Measurements from ENCODE around the gene PRDM2.
A peak's percentile ranks its signal among the peaks of the same experiment; 100 is the strongest.

Gene PRDM2

DNA sequence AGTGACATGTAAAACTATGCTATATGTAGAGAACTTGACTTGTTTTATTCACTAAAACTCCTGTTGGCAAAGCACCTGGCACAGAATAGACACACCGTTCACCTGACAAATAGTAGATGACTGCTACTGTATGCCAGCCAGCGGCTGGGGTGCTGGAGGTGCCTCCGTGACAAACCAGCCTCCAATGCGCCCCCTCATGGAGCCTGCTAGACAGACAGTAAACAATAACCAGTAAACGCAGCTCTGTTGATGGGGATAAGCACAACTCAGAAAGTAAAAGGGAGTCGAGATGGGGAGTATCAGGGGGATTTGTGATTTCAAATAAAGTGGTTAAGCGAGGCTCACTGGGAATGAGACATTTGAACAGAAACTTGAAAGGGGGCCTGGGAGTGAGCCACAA is 107.2 kb downstream of the PRDM2 start:
- no peak for DNase-seq (ENCODE audit: extremely low read depth in 1 of 2, low read depth in 1 of 2)

DNA sequence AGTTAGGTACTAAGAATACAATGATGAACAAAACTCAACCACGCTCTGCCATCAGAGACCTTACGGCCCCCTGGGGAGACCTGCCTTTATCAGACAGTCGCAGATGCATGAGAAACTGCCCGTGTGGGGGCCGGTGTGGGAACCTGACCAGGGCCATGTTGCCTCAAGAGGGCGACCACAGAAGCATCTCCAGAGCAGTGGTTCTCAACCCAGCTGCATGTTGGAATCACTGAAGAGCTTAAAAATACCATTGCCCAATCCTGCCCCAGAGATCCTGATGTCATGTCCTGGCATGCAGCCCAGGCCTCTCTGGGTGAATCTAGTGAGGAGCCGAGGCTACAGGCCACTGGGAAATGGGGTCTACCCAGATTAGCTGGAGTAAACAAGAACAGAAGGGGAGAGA is 108.7 kb downstream of the PRDM2 start:
- DNase-seq (ENCODE audit: extremely low read depth in 1 of 2, low read depth in 1 of 2): no peak

DNA sequence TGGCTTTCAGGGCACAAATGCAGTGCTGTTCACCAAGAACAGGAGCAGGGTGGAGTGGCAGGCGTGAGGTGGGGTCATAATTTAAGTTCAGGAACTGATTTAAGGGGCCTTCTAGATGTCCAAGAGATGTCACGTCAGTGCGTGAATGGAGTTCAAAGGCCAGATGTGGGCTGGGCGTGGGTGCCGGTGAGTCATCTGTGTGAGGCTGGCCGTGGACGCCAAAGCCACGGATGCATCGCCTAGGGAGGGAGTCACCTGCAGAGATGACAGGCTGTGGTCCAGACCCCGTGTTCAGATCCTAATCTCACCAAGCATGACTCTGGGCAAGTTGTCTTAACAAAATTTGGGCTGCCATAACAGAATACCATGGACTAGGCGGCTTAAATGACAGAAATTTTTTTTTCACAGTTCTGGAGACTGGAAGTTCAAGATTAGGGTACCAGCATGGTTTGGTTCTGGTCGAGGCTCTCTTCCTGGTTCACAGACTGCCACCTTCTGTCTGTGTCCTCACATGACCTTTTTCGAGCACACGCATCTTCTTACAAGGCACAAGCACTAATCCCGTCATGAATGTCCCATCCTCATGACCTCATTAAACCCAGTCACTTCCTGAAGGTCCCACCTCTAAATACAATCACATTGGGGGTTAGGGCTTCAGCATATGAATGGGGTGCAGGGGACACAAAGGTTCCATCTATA is 109.6 kb downstream of the PRDM2 start:
- no peak for DNase-seq (ENCODE audit: extremely low read depth in 1 of 2, low read depth in 1 of 2)

DNA sequence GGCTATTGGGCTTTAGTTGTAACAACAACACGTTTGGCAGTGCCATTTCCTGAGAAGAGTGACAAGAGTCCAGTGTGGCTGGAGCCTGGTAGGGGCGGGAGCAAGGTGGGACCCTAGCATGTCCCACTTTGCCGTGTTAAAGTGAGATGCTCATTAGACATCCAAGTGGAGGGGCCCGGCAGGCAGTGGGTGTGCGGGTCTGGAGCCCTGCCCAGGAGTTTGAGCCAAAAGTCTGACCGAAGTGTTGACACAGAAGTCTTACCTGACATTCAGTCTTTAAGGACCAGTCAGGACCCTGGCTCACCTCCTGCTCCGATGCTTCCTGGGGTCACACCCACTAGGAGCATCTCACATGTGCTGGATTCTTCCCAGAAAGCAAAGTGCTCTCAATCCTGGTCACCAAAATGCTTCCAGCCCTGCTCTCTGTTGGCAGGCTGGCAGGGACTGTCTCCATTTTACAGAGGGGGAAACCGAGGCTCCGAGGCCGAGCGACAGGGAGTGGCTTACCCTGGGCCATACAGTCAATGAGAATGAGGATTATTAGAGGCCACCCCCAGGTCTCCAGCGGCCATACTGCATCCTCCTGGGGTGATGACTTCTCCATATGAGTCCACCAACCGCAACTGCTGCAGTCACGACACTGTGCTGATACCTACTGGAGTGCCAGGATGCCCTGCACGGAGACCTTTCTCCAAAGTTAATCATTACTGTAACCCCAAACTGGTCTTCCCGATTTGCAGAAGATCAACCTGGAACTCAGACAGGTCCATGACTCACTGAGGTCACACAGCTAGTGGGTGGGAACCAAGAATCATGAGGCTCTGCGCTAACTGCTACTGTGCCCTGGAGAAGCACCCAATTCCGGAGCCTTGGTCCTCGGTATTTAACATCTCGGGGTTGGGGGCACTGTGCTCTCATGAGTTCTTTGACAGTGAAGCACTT is 112.7 kb downstream of the PRDM2 start:
- DNase-seq (ENCODE audit: extremely low read depth in 1 of 2, low read depth in 1 of 2): no peak

DNA sequence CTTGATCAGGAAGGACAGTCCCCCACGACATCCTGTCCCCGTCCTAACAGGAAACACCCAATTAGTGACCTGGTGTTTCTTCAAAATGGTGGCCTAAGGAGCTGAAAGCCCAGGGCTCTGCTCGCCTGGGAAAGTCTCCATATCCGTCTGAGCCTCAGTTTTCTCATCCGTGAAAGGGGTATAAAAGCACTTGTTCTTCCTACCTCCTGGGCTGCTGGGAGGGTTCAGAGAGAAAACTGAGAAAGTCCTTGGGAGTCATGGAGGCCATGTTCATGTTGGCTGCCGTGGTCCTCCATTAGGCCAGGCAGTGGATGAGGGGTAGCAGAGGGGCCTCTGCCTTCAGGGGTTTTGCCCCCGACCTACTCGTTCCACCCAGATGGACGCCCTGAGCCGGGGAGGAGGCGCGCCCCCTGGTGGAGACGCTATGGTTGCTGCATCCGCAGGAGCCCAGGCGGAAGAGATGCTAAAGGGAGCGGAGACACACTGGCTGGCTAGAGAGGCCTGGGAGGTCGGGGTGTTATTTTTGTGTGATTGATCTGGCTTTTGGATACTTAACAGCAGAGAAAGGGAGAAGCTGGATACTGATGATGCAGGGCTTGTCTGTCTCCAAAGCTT is 113.5 kb downstream of the PRDM2 start:
- DNase-seq (ENCODE audit: extremely low read depth in 1 of 2, low read depth in 1 of 2): peak in 1 of 2 donors; percentile 45

DNA sequence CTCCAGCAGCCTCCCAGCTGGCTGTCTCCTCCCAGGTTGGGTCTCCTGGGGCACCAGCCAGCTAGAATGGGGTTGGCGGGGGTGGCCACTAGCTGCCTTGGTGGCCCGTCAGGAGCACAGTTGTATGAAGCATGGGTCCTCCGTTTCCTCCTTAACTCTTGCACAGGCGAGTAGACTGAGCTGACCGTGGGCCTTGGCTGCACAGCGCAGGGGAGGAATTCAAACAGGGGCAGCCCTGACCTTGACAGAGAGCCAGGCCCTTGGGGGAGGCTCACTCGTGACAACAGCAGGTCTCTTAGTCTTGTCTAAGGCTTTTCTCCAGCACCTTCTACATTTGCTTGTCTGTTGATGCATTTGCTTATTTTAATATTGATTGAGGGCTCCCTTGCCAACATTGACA is 114.1 kb downstream of the PRDM2 start:
- no peak for DNase-seq (ENCODE audit: extremely low read depth in 1 of 2, low read depth in 1 of 2)

DNA sequence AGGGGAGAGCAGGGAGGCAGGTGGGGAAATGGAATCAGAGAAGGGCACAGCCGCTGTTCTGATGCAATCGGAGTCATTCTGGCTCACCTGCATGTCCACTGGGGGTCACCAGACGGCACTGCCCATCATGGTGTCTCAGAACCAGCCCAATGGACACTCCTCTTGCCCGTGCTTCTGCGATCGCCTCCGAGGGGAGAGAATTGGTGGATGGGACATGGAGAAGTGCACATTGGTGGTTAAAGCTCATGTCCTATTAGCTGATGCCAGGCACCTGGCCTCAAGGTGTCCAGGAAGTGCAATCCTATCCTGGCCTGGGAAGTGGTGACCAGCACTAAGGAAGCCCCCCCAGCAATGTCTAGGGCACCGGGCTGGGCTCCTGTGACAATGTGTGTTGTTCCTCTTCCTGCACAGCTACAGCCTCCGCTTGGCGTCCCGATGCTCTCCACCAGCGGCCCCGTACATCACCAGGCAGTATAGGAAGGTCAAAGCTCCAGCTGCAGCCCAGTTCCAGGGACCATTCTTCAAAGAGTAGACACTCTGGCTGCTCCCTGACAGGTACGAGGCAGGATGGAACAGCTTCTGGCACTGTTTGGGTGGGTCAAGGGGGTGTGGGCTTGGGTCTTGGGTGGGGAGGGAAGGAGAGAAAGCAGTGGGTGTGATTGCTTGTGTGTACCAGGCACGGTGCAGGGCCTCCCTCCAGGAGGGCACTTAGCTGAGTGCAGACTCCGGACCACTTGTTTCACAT is 116.2 kb downstream of the PRDM2 start:
- DNase-seq (ENCODE audit: extremely low read depth in 1 of 2, low read depth in 1 of 2): no peak

DNA sequence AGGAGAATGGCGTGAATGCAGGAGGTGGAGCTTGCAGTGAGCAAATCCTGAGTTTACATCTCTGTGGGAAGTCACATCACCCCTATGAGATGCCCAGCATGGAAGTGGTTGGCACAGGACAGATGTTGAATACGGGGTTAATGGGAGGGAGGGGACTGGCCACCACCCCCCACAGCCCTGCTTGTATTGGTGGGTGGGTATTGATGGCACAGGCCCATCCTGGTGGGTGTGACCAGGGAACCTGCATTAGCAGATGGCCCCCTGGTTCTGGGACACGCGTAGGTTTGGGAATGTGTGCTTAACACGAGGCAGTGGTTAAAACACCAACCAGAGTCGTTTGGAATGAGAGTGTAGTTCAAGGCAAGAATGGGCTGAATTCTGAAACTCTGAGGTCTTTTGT is 117.9 kb downstream of the PRDM2 start:
- DNase-seq (ENCODE audit: extremely low read depth in 1 of 2, low read depth in 1 of 2): no peak

DNA sequence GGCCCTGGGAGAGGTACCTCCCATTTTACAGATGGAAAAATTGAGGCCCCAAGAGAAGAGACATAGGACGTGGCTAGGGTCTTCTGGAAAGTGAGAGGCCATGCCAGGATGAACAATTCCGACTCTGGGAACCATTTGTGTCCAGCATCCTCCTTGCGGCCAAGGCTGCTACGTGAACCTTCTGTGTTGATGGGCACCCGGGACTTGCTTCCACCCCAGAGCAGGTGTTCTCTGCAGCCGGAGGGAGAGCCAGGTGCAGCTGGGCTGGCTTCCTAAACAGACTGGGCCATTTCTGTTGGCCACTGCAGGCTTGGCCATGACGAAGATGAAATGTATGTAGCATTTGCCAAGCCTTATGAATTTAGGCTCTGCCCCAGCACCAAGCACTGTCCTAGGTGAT is 118.9 kb downstream of the PRDM2 start:
- DNase-seq (ENCODE audit: extremely low read depth in 1 of 2, low read depth in 1 of 2): no peak

DNA sequence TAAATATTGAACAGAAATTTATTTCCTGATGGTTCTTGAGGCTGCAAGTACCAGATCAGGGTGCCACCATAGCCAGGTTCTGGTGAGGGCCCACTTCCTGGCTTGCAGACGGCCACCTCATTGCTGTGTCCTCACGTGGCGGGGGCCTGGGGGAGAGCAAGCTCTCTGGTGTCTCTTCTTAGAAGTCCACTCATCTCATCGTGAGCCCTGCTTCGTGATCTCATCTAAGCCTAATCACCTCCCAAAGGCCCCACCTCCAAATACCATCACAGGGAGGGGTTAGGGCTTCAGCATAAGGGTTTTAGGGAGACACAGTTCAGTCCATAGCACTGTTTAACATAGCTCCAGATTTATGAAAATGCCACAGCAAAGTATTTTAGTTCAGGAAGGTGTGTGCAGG is 119.7 kb downstream of the PRDM2 start:
- DNase-seq (ENCODE audit: extremely low read depth in 1 of 2, low read depth in 1 of 2): no peak

DNA sequence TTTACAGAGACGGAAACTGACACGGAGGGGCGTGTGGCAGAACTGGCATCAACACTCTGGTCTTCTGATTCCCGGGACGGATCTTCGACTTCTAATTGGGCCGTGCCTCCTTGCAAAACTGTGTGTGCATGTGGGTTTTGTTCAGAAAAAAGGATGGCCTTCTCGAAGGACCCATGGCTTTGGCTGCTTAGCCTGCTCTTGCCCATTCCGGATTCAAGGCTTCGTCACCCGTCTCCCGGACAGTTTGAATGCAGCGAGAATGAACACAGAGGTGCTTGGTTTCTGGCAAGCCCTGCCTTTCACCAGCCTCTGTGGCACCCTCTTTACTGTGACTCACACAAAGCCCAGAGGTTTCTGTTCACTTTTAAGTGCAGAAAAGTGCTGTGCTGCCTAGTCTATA is 120.1 kb downstream of the PRDM2 start:
- no peak for DNase-seq (ENCODE audit: extremely low read depth in 1 of 2, low read depth in 1 of 2)

DNA sequence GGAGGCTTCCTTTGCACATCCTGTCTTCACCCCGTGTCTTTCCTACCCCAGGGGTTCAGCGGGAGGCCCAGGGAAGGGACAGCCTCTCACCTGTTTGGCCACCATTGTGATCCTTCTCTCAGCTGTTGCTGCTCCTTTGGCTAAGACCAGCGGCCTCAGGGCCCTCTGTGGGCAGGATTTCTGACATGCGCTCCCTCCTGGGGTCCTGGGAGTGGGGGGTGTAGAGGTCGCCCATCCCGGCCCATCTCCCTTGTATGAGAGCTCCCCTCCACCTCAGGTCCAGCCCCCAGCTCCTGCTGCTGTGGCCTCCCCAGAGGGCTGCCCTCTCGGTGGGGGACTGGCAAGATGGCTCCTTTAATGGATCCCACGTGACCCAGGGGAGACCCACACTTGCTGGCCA is 120.5 kb downstream of the PRDM2 start:
- DNase-seq (ENCODE audit: extremely low read depth in 1 of 2, low read depth in 1 of 2): no peak

DNA sequence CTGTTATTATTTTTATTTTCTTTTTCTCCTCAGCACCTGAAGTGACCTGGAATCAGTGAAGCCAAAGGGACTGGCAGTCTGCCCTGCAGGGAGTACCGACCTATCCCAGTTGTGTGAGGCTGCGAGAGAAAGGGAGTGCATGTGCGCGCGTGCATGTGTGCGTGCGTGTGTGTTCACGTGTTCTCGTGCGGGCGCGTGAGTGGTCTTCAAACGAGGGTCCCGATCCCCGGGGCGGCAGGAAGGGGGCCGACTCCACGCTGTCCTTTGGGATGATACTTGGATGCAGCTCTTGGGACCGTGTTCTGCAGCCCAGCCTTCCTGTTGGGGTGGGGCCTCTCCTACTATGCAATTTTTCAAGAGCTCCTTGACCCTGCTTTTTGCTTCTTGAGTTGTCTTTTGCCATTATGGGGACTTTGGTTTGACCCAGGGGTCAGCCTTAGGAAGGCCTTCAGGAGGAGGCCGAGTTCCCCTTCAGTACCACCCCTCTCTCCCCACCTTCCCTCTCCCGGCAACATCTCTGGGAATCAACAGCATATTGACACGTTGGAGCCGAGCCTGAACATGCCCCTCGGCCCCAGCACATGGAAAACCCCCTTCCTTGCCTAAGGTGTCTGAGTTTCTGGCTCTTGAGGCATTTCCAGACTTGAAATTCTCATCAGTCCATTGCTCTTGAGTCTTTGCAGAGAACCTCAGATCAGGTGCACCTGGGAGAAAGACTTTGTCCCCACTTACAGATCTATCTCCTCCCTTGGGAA is 123.3 kb downstream of the PRDM2 start:
- DNase-seq (ENCODE audit: extremely low read depth in 1 of 2, low read depth in 1 of 2): no peak

DNA sequence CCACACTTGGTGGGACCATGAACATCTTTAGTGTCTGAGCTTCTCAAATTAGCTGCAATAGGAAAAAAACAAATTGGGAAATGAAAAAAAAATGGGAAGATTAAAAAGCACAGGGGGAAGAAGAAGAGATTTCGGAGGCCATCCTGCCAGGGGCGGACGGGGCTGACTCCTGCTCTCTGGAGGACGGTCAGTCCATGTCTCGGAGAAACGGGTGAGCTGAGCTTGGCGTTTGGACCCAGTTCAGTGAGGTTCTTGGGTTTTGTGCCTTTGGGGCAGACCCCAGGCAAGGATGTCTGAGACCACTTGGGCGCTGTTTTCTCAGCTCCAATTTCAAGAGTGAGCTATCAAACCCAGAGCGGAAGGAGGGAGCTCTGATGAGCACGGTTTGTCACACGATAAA is 123.9 kb downstream of the PRDM2 start:
- DNase-seq (ENCODE audit: extremely low read depth in 1 of 2, low read depth in 1 of 2): no peak

DNA sequence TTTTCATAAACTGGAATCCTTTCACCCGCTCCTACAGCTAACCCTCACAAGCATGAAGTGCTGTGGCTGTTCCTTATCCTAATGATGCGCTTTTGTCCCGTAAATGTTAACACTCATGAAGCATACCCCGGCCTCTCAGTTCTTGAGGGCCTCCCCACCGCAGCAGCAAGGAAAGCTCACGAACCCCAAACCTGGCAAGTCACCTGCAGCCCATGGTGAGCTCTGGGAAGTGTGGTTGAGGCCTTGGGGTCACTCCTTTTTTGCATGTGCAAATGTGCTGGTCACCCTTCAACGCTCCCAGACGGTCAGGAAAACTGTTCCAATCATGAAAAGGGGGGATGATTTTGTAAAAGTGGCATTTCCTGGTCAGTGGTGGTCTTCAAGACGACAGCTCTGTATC is 124.6 kb downstream of the PRDM2 start:
- DNase-seq (ENCODE audit: extremely low read depth in 1 of 2, low read depth in 1 of 2): no peak

DNA sequence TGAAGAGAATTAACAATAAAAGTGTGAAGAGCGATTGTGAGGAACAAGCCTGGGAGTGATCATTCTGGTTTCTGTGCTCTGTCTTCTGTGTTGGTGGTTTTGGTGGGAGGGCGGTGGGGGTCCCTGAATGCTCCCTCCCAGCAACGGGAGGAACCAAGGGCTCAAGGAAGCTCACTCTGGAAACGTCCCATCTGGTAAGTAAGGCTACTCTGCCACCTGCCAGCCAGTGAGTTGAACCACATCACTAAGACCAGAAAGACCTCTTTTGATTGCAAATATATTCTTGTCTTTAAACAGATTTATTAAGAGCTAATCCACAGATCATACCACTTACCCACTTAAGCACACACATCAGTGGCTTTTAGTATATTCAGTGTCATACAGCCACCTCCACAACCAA is 125.0 kb downstream of the PRDM2 start:
- no peak for DNase-seq (ENCODE audit: extremely low read depth in 1 of 2, low read depth in 1 of 2)

DNA sequence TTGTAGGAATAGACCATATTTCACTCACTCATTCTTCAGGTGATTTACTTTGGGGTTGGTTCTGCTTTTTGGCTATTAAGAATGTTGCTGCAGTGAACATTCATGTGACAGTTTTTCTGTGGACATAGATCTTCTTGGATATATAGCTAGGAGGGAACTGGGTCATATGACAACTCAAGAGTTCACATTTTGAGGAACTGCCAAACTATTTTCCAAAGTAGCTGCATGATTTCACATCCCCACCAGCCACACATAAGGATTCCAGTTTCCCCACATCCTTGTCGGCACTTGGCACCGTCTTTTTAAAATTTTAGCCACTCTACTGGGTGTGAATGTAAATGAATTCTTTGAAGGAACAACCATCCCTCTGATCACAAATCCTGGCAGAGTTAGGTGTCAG is 126.0 kb downstream of the PRDM2 start:
- DNase-seq (ENCODE audit: extremely low read depth in 1 of 2, low read depth in 1 of 2): no peak

DNA sequence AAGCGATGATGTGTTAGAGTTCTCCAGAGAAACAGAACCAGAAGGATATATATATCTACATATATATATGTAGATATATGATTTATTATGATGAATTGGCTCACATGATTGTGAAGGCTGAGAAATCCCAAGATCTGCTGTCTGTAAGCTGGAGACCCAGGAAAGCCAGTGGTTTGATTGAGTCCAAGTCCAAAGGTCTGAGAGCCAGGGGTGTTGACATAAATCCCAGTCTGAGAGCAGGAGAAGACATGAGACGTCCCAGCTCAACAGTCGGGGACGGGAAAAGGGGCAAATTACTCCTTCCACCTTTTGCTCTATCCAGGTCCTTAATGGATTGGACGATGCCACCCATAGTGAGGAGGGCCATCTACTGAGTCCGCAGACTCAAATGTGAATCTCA is 126.6 kb downstream of the PRDM2 start:
- no peak for DNase-seq (ENCODE audit: extremely low read depth in 1 of 2, low read depth in 1 of 2)

DNA sequence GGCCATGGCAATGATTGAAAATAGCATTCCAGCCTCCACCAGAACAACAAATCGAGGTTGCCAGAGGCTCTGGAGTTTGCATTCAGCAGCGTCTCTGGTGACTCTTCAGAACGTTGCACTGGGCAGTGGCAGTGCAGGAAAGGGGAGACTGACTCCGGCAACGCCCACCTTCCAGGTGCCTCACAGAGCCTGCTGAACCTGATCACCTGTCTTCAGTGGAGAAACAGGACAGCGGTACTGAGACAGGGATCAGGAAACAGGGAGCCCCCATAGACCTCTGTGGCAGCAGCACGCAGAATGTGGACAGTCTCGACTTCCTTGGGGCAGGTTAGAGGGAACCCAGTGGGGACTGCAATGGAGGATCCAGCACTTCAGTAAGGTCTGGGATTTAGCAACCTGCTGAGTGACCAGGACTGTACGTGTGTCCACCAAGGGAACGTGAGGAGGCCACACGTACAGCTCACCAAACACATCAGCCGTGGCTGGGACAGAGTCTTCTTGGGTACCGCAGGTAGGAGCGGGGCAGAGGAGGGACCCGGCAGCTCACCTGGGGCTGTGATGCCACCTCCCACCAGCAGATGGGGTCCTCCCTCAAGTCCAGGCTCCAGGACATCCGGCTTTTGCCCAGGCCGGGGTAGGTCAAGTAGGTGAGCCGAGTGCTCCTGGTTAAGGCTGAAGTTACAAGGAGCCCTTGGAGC is 128.6 kb downstream of the PRDM2 start:
- no peak for DNase-seq (ENCODE audit: extremely low read depth in 1 of 2, low read depth in 1 of 2)
